HG03378 (cell line): ENCODE measurements around the gene USP6.
"Not testable (repeated sequence)": the region's sequence is repeated elsewhere in the genome, so short reads cannot be mapped to it uniquely, and the experiment has no call there.

Source experiments
- ATAC-seq: cut with Tn5 transposase; IDR thresholded peaks from one replicate; pipeline ENCODE4 v1.9.1; 2021; ENCODE audit warnings: mild to moderate bottlenecking, moderate library complexity; ENCODE audit not compliant: unreplicated experiment

USP6 gene

DNA sequence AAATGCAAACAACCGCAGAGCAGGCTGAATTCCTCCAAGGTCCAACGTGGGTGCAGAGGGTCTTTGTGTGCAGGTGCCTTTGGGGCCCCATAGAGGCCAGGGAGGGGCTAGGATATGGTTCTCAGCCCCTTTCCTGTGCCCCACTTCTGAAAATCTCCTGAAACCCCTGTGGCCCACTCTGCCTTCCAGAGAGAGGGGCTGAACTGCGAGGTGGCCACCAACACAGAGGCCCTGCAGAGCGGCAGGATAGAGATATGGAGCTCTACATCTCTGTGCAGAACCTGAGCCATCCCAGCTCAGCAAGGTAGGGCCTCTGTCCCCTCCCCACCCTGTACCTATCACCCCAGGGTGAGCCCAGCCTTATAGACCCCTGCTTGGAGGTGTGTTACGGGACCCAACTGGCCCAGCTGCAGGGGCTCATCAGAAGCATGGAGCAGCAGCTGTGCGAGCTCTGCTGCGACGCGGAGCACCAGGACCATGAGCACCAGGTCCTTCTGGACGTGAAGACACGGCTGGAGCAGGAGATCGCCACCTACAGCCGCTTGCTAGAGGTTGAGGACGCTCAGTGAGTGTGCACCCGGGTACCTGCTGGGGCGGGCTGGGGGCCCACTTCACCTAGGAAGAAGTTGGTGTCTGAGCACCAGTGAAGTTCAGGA lies 5.5 kb downstream of the USP6 start:
- no peak for ATAC-seq

DNA sequence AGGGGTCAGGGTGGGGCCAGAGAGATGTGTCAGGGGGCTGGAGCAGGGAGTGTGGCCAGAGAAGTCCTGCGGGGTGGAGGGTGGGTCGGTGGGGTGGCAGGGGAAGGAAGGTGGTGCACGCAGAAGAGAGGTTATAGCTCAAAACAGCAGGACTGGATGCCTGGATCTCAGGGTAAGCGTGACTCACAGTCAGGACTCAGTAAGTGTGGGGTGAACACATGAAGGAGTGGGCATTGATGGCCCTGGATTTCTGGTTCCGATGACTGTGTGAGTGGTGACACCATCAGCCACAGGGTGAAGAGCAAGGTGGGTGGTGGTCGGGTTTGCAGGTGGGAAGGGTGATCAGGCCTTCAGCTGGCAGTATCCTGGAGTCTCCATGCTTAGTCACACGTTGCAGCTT lies 6.2 kb downstream of the USP6 start:
- not testable (repeated sequence) for ATAC-seq

DNA sequence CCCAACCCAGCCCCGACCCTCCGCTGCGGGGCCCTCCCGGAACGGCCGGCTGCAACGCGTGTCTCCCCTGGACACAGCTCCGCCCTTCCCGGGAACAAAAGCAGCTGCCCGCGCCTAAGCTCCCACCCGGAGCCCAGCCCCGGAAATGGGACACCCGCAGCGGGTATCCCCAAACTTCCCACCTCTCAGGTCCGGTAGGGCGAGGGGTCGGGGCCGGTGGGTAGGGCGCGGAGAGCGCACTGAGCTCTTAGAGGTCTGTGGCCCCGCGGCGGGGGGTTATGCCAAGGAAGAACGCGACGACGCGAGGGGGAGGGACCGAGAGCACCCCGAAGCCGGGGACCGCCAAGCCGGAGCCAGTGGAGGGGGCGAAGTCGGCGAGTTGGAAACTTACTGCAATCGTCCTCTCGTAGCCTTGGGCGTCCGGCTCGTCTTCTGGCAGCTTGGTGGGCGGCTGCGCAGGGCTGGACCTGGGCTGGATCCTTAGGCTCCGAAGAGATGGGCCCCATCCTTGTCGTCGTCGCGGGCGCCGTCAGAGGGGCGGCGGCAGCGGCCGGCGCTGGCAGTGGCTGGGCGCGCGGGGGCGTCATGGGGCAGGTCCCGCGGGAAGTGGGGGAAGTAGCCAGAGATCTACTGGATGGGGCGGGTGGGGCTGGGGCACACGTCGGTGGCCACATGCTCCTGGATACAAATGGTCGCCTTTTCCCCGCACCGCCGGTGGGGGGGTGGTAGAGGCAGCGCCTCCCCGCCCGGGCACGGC lies 6.9 kb downstream of the USP6 start:
- no peak for ATAC-seq

DNA sequence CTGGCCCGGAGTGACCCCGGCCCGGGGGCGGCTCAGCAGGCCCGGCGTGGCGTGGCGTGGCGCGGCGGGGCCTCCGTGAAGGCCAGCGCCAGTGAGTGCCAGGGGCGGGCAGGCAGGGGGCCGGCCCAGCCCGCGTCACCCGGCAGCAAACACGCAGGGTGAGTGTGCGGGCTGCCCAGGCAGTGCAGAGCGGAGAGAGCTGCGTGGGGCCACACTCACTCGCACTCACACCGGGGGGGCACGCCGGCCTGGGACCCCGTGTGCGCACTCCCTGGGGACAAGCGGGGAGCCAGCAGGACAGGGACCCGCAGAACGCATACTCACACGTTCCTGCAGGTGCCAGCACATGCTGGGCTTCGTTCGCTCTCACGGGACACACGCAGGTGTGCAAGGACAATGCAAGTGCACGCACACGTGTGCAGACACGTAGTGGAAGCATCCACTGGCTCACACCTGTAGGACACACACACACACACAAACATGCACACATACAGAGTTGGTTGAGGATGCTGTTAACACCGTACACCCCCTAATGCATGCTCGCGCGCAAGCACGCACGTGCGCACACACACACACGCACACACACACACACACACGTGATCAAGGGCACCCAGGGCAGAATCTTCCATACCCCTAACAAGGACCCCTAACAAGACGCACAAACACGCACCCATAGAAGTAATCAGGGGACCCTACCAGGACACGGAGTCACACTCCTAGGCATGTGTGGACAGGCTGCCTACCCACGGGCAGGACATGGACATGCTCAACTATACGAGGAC lies 7.7 kb downstream of the USP6 start:
- ATAC-seq, result no peak

DNA sequence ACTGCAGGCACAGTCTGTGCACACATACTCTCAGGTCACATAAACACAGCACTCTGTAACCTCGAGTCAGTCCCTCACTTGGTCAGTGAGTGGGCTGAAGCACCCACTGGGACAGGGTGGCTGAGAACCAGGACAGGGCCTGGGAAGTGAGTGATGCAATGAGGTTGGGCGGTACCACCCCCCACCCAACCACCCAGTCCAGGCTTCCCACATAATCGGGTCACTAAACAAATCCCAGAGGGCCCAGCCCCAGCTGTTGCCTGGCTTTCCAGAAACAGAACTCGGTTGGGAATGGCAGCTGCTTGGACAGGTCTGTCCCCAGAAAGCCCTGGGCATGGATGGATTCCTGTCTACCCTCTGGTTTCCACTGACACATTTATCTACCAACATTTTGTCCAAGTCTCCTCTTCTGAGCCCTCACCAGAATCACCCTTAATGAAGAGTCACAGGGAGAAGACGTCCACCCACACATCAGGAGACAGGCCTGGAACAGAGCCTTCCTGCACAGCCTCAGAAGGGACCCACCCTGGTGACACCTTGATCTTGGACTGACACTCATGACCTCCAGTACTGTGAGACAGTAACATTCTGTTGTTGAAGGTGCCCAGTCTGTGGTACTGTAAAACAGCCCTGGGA lies 8.4 kb downstream of the USP6 start:
- not testable (repeated sequence) for ATAC-seq

DNA sequence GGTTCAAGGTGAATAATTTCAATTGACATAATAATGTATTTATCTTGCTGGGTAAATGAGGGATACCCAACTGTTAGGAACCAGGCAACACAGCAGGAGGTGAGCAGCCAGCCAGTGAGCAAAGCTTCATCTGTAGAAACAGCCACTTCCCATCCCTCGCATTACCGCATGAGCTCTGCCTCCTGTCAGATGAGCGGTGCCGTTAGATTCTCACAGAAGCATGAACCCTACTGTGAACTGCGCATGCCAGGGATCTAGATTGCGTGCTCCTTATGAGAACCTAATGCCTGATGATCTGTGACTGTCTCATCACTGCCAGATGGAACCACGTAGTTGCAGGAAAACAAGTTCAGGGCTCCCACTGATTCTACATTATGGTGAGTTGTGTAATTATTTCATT lies 9.1 kb downstream of the USP6 start:
- not testable (repeated sequence) for ATAC-seq

DNA sequence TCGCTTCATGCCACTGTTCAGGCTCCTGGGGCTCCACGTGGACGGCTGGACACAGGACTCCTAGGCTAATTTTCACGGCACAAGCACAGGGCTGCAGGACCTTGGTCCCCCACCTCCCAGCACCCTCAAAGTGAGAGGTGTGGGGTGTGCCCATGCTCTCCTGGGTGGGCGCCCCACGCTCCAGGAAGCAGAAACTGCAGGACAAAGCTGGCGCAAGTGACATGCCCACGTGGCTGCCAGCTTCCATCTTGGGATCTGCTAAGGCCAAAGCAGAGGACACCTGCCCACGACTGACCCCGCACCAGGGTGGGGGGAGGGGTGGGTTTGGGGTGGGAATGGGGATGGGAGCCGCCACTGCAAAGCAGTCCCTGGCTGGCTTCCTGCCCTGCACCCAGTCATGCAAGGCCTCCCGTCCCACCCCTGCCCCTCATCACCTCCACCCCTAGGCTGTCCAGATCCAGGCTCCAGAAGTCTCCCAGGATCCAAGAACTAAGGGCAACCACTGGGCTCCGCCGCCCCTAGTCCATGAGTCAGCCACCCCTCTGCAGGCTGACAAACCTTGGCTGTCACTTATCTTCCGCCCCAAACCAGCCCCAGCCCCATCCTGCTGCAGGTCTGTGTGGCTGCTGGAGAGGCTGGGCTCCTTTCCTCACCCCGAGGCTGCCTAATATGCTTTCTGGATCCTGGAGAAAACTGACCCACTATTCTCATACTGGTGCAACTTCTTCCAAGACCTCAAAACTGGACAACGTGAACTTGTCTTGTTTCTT lies 11.1 kb downstream of the USP6 start:
- ATAC-seq, result no peak

DNA sequence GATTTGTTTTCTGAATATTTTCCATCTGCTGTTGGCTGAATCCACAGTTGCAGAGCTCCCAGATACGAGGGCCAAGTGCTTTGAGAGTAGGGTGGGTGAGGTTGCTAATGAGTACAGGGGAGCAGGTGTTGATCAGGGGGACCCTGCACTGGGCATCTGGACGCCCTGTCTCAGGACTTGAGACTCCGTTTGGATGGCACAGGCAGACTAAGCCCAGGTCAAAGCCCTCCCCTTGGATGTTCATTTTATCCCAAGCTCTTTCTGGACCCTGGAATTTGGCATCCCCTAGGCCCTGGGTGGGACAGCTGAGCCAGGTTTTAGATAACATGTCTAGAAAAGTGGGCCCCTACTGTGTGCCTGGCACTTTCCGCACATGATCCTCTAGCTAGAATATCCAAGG lies 12.1 kb downstream of the USP6 start:
- ATAC-seq, result no peak

DNA sequence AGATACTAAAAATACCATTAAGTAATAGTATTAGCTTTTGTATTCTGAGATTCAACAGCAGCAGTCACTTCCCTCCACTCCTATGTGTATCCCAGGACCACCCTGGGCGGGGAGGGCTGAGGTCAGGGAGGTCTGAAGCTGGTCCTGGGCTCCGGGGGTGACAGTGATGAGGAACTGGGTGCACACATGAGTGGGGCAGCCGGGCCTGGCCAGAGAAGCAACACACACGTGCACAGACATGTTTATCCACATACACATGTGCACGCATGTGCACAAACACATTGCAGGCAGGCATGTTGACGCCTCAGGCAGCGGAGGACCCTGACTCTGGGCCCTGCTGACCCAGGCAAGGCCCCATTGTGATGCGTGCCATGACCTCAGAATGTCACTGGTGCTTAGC lies 12.6 kb downstream of the USP6 start:
- not testable (repeated sequence) for ATAC-seq

DNA sequence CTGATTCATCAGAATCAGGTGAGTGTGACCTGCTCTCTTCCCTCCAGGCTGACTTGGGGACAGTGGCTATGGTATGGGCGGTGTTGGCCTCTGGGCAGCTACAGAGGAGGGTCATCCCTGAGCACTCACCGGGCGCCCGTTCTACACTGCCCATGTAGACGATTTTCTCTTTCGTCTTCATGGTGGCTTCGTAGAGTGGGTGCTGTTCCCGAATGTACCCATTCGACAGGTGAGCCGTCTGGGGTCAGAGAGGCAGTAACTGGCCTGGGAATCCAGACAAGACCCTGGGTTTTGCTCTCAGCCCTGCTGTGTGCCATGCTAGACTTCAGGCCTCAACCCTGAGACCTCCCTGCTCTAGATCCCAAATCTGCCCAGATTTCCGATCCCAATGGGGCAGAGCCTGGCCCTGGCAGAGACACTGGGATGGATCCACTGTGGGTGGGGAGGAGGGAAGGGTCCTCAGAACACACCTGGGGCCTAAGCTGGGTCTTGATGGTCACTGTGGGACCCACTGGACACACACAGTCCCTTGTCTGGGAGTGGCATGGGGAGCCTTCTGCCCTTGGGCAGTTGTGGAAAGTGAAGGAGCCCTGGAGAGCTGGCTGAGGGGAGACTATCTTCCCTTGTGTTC lies 13.2 kb downstream of the USP6 start:
- no peak for ATAC-seq

DNA sequence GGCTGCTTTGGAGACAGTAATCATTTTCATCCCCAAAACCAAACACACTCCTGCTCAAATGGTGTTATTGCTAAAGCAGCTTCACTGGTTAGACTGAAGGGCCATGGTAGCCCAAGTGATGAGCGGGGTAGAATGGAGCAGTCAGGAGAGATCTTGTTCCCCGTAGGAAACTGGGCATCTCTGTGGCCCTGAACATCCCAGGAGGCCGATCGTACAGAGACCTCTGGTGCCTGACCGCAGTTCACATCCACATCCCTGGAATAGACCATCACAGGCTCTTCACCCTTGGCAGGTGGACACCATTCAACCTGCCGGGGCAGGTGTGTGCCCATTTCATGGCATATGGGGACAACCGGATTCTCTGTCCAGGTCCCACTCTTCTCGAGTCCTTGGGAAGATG lies 13.9 kb downstream of the USP6 start:
- ATAC-seq, result not testable (repeated sequence)

DNA sequence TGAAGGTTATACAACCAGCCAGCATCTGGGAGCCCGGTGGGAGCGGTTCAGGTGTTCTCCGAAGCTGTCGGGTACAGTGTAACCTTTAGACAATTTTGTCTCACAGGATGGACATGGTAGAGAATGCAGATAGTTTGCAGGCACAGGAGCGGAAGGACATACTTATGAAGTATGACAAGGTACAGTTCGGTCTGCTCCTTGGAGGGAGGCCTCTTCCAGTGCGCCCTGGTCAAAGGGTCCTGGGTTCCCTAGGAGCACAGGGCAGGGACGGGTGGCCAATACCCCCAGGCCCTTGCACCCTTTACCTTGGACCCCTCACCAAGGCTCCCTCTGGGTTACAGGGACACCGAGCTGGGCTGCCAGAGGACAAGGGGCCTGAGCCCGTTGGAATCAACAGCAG lies 14.4 kb downstream of the USP6 start:
- ATAC-seq, result not testable (repeated sequence)

DNA sequence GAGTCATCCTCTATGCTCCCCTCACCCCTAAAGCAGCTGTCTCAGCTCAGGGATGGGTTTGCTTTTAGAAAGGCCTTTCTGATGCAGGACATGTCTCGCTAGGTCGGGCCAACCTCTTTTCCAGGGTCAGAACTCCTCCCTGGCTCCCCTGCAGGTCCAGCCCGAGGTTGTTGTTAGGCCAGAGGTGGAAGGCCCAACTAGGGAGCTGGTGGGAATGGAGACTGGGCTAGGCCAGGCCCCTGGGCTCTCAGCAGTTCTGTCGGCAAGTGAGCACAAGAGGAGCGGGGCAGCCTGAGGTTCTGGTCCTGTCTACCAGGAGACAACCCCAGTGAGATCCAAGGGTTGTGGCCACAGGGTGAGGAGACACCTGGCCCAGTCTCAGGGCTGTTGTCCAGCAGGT lies 14.9 kb downstream of the USP6 start:
- ATAC-seq, result not testable (repeated sequence)

DNA sequence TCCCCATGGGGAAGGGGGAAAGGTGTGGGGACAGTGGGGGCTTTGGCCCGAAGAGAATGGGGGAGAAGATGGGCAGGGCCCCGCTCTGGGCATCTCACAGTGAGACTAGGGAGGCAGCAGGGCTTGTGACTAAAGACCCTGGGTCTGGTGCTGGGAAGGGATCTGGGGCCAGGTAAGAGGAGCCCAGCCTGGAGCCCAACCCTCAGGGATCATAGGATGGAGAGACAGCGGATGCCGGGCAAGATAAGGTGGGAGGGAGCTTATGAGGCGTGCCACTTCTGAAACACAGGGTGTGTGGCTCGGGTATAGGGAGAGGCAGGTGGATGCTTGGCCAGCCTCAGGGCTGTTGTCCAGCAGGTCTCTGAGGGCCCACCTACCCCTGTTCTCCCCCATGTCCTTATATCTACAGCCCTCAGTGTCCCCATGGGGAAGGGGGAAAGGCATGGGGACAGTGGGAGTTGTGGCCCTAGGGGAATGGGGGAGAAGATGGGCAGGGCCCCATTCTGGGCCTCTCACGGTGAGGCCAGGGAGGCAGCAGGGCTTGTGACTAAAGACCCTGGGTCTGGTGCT lies 15.4 kb downstream of the USP6 start:
- ATAC-seq, result no peak

DNA sequence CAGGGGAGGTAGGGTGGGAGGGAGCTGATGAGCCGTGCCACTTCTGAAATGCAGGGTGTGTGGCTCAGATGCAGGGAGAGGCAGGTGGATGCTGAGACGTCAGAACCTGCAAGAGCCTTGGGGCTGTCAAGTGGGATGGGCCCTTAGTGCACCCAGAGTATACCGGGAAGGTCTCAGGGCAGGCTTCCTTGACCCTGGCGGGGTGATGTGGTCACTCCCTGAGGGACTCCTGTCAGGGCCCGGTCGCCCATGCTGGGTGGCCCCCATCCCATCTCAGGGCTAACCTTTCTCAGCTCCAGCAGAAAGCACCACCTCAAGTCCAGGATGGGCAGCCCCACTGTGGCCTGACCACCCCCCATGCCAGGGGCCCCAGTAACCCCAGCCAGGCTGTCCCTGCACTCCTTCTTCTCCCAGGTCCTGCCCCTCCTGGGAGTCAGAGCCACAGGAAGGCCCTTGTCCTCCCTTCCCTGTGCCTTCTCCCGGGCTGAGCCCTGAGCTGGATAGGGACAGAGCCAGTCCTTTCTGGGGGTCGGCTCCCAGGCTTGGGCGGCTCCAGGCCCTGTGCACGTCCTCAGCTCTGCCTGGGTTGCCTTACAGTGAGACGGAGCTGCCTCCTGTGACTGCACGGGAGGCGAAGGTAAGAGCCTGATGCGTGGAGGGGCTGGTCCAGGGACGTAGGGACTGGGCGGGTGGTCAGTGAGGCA lies 16.1 kb downstream of the USP6 start:
- not testable (repeated sequence) for ATAC-seq

DNA sequence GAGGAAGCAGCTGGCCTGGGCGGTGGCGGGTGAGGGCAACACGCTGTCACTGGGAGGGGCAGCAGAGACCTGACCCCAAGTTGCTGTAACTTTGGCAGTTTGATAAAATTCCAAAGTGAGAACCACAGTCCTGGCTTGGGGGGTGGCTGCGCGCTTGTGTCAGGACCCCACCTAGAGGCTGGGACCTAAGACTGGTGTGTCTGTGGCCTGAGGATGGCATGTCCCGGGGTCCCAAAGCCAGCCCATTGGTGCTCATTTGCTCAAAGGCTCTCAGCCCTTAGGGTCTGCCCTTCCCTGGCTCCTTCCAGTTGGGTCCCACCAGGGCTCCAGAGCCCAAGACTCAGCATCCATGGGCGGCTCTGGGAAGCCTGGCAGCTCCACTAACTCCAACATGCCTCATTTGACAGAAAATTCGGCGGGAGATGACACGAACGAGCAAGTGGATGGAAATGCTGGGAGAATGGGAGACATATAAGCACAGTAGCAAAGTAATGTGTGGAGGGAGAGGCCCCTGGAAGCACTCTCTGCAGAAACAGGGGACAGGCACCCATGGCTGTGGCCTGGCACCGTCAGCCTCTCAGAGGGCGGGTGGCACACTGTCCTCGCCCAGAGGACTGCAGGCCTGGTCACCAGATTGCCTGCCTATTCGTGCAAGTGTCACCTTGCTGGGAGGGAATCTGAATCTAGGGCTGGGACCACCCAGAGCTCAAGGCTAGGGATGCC lies 16.8 kb downstream of the USP6 start:
- not testable (repeated sequence) for ATAC-seq

DNA sequence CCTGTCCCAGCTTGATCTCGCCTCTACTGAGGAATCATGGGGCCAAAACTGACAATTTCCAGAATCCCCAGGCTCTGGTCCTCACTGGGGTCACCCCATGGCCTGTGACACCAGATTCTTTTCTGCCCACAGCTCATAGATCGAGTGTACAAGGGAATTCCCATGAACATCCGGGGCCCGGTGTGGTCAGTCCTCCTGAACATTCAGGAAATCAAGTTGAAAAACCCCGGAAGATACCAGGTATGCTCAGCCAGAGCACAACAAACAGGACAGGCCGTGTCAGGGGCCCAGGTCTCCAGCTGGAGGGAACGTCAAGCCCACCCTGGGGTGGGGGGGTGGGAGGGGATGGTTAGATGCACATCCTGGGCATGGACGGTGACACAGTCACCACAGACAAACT lies 17.5 kb downstream of the USP6 start:
- no peak for ATAC-seq

DNA sequence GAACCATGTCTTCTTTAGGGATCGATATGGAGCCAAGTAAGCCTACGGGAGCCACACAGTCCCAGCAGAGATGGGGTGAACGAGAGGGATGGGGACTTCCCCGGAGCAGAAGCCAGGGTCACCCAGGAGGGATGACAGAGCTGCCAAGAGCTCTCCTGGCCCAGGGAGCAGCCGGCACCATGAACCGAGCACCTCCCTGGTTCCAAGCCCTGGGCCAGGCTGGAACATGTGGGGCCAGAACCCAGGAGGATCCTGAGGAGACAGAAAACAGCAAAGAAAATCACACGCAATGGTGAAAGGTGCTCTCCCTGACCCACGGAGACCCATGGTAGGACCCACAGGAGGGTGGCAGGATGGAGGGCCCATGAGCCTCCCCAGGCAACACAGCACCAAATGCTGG lies 18.1 kb downstream of the USP6 start:
- ATAC-seq, result not testable (repeated sequence)
